HG03558 (cell line): ENCODE measurements around the gene LIX1.
"Not testable (repeated sequence)": the region's sequence is repeated elsewhere in the genome, so short reads cannot be mapped to it uniquely, and the experiment has no call there.

Experiments
- ATAC-seq: cut with Tn5 transposase; IDR thresholded peaks from one replicate; pipeline ENCODE4 v1.9.1; 2021; ENCODE audit warnings: moderate number of reproducible peaks; ENCODE audit not compliant: unreplicated experiment; ENCODE audit errors: extremely low read depth

LIX1 gene

GRCh38 chr5:97143704-97144103 lies 1.3 kb upstream of the LIX1 start:
- ATAC-seq = no peak

GRCh38 chr5:97141539-97141938 lies 872 bp downstream of the LIX1 start:
- no peak for ATAC-seq

GRCh38 chr5:97141031-97141430 lies 1.4 kb downstream of the LIX1 start:
- no peak for ATAC-seq

DNA sequence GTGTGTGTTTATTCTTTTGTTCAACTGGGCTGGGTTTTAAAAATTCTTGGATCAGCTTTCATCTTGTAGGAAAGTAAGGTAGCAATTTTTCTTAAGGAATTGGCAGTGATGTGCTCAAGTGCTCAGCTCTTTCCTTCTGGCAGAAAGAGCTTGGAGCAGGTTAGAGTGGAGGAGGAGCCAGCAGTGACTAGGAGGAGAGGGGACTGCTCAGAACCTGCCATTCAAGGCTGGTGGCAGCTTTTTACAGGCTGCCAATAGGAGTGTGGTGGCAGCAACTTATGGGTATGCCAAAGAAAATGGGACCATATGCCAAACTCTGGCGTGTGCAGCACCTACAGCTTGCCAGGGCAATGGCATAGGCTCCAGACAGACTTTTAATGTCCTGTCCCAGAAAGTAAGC lies 2.2 kb downstream of the LIX1 start:
- not testable (repeated sequence) for ATAC-seq

DNA sequence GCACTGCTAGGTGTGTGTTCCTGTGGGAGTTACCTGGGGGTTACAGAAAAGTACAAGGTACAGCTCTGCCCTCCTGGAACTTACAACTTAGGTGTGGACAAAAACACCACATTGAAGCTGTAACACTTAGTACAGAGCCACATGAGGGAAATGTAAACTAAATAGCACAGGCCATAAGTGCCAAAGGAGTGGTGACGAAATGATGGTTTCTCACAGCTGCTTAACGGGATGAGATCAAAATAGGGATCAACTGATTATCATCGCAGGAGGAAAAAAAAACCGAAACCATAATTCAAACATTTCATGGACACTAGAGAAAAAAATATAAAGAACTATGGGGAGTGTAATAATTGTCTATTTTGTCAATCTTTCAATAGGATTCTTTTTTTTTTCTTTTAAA lies 5.9 kb downstream of the LIX1 start:
- ATAC-seq = no peak

DNA sequence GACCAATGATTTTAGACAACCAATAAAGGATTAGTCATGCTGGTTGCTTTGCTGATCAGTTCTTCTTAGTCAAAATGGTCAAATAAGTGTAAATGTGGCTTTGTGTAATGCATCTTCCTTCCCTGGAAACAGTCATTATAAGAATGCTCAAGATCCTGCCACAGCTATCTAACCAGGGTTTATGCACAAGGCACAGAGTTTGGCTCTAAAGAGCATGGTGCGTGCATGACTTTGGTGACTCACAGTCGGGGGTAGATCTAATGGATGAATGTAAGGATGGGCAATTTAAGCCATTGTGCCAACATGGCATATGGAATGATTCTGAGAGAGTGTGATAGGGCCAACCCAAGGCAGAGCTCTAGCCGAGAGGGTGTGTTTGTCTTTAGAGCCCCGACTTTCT lies 6.5 kb downstream of the LIX1 start:
- no peak for ATAC-seq

DNA sequence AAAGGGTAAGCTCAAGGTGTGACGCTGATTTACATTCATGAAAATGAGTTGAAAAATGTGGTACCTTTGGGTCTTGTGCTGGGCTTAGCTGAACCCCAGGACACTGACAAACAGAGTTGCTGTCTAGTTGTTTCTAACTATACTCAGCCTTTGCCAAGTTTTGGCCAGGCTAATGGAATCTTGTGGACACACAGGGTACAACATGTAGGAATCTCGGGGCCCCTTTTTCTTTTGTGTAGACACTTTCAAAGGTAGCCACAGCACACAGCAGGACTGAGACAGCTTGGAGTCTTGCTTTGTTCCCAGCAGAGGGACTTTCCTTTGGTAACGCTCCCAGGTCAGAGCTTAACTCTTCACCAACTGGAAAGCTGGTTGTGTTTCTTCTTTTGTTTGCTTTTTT lies 7.8 kb downstream of the LIX1 start:
- ATAC-seq = no peak

GRCh38 chr5:97133101-97133500 lies 9.3 kb downstream of the LIX1 start:
- ATAC-seq = no peak

GRCh38 chr5:97131921-97132320 lies 10.5 kb downstream of the LIX1 start:
- ATAC-seq = no peak

GRCh38 chr5:97131139-97131710 lies 11.2 kb downstream of the LIX1 start:
- ATAC-seq = no peak

GRCh38 chr5:97127727-97128126 lies 14.7 kb downstream of the LIX1 start:
- ATAC-seq = no peak

- ATAC-seq = no peak
Measured at GRCh38 chr5:97125125-97125683, 17.2 kb downstream of the LIX1 start.

GRCh38 chr5:97124335-97124734 lies 18.1 kb downstream of the LIX1 start:
- no peak for ATAC-seq

DNA sequence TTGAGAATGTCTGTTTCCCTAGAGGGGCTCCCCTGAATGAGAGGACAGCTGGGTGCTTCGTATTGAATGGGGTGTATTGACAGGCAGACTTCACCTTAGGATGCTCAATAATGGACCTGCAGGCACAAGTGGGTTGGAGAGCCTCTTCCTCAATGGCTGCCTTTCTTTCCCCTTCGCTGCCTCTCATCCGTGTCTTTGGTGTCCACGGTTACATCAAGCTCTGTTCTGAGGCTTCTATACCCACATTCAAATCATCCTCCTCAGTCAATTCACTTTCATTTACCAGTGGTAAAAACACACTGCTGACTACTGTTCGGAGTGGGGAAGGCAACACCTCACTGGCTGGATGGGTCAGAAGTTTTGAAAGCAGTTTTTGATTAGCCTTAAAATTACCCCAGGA lies 20.6 kb downstream of the LIX1 start:
- no peak for ATAC-seq

GRCh38 chr5:97120195-97120594 lies 22.2 kb downstream of the LIX1 start:
- ATAC-seq = no peak

DNA sequence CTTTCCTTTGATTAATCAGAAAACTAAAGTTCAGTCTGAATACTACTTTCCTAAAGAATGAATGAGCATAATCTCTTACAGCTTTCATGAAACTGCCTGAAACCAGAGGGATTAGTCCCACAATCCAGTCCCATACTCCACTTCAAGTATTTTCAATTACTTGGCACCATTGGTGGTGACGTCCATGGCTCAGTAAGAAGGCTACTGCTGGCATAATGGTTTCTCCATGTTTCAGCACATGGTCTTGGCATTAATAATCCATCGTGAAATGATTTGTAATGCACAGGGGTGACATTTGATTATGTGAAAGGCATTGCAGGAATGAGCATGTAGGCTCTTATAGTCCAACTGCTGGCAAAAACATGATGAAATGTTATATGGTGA lies 23.4 kb downstream of the LIX1 start:
- no peak for ATAC-seq

DNA sequence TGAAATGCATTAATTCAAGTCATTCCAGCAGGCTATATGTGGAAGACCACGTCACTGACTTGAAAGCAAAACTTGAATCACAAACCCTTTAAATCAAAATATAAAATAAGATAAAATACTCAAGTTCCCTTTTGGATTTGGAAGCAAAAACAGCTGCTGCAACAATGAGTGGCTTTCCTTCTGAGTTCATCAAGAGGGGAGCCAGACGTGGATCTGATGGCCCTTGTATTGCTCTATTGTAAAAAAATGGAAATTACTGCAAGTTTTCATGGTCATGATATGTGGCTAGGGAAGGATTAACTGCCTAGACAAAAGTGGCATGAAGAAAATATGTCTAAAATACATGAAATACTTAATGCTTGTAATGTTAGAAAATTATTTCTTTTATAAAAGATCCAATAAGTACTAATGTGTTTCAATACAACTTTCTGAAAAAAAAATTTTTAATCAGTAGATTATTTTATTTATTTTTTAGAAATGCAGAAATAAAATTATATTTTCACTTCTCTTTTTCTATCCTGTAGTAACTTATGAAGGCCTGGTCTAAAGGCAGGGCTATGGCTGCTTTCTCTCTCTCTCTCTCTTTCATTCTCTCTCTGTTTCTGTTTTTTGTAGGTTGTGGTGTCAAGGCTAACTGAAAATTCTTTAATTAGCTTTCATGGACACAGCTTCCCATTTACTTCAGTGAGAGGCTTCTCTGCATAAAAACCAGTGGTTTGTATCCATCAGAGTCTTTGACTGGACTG lies 24.0 kb downstream of the LIX1 start:
- no peak for ATAC-seq

DNA sequence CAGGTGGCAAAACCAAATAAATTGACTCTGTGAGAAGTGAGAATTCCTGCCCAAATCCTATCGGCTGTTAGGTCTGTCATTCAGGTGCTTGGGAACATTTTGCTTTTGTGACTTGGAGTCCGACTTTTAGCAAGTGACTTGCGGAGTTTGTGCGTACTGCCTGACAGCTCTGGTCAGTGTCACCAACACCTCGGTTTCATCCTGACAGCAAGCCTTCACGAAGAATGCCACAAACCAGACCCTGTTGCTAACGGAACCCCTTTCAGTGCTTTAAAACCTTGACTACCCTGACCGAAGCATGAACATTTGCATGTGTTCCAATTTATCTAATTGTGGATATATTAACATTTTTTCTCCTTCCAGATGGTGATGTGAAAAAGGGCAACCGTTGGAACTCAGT lies 26.5 kb downstream of the LIX1 start:
- no peak for ATAC-seq

GRCh38 chr5:97112230-97112629 lies 30.2 kb downstream of the LIX1 start:
- no peak for ATAC-seq

DNA sequence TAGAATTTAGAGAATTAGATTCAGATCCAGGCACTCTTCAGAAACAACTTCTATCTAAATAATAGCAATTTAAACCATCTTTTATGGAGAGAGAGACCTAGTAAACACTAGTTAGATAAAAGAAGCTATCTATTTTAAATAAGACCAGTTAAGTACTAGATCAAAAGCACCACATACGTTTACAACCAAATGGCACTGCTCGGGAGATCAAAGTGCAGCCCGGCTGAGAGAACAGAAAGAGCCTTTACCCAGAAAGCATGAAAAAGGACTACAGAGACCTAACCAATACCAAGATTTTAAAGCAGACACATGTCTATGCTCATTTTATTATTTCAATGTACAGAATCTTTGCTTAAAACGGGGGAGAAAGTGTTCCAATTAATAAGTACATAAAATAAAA lies 30.8 kb downstream of the LIX1 start:
- no peak for ATAC-seq

DNA sequence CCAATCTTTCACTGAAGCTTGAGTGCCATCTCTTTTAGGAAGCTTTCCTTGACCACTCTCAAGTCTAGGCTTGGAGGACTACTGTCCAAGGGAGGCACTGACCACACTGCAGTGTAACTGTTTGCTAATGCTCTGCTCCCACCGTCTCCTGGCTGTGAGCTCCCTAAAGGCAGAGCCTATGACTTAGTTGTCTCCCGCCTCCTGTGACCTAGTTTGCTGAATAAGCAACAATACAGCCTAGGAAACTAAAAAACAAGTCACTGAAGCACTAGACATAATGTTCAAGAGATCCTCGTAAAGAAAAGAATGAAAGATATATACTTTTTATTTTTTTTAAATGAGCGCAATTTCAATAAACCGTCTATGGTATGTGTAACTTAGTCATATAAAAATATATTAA lies 31.4 kb downstream of the LIX1 start:
- ATAC-seq = no peak

- ATAC-seq = no peak
Measured at GRCh38 chr5:97107318-97107717, 35.1 kb downstream of the LIX1 start.
